Left lung (tissue), 10 donors: ENCODE results near the gene KSR1. TPM values are rescaled to one million over a fixed set of nuclear protein-coding genes. Genes with fewer than 3 reads are reported as not detected.

Experiments
- ATAC-seq: fragments of 200-7000 bp; cut with Tn5 transposase; one replicate; pipeline ENCODE4 v1.9.1; 2020; ENCODE audit warnings: moderate library complexity
- DNase-seq, 4 donors: peaks; one replicate each; pipeline ENCODE4 v3.0.0-alpha.2; 2013 to 2020
- H3K27ac ChIP-seq, 2 donors: fragments of 200-600 bp; sonication (generic) in 1 of 2; one replicate each; pipeline versions ENCODE4 v1.5.0 to v1.8.0; 2020 to 2021
- H3K27me3 ChIP-seq, 2 donors: fragments of 200-600 bp; sonication (generic) in 1 of 2; one replicate each; pipeline versions ENCODE4 v1.5.0 to v1.8.0; 2020 to 2021
- H3K36me3 ChIP-seq, 2 donors: fragments of 200-600 bp; sonication (generic) in 1 of 2; one replicate each; pipeline versions ENCODE4 v1.5.0 to v1.8.0; 2020 to 2021
- H3K4me1 ChIP-seq, 2 donors: fragments of 200-600 bp; one replicate each; pipeline ENCODE4 v1.8.0; 2021
- H3K4me3 ChIP-seq, 2 donors: fragments of 200-600 bp; sonication (generic) in 1 of 2; one replicate each; pipeline versions ENCODE4 v1.5.0 to v1.8.0; 2020 to 2021; ENCODE audit warnings: mild to moderate bottlenecking in 1 of 2
- H3K9me3 ChIP-seq, 2 donors: fragments of 200-600 bp; sonication (generic) in 1 of 2; one replicate each; pipeline versions ENCODE4 v1.5.0 to v1.8.0; 2020 to 2021
- CTCF ChIP-seq, 2 donors: fragments of 200-600 bp; sonication (generic) in 1 of 2; IDR thresholded peaks; one replicate each; pipeline versions ENCODE4 v1.5.0 to v1.8.0; 2021; ENCODE audit warnings: antibody characterized with exemption in 2 of 2
- intact Hi-C, 2 donors: fragments of 100-400 bp; cut with DNase I; formaldehyde crosslinking; loops; one replicate each; pipeline versions ENCODE4 v1.11.2 to v1.14.2; 2022
- polyA plus RNA-seq, 6 donors: library from polyadenylated mRNA; unstranded; fragments of 120-200 nt; gene quantifications; one replicate each; pipeline ENCODE4 v1.2.1, GENCODE V29; 2013; ENCODE audit not compliant: insufficient read length in 6 of 6
- total RNA-seq, 2 donors: library from RNA; stranded (reverse); fragmentation: NEBNext Ultra II Directional; extraction: Animal tissue kit (Norgen Biotek cat#: 25700); gene quantifications; one replicate each; pipeline ENCODE4 v1.2.1, GENCODE V29; 2021
- donor health status: DM: no; HTN: yes; CAD: no.
- donor health status: DM: no; HTN: no; CAD: no.

Gene KSR1
- total and polyA plus RNA-seq, 8 donors, result 35.0 to 70.0 (median 62.5) TPM

GRCh38 chr17:27547301-27547683 is 91.0 kb downstream of the KSR1 start:
- ATAC-seq, result no peak

GRCh38 chr17:27548369-27548768 is 92.1 kb downstream of the KSR1 start:
- Histone ChIP-seq H3K27me3 (no peaks in the 10 kb centered on the region), H3K36me3 (no peaks in the 10 kb centered on the region), H3K9me3 (no peaks in the 10 kb centered on the region), H3K4me1 (peaks cover 10 to 55% of the 10 kb centered on the region in 2 donors), H3K4me3 (no peak overlapping the region), H3K27ac (no peak overlapping the region)
- DNase-seq, result no peak
- TF ChIP-seq CTCF (IDR thresholded peaks at IDR 0.05), result no peak
- intact Hi-C loops, result no loop called here
- ATAC-seq, result no peak

More at GRCh38 chr17:27547301-27547683, 91.0 kb downstream of the KSR1 start:
- Histone ChIP-seq H3K4me3 (no peak overlapping the region), H3K4me1 (peaks cover 8 to 51% of the 10 kb centered on the region in 2 donors), H3K27me3 (no peaks in the 10 kb centered on the region), H3K27ac (no peak overlapping the region), H3K9me3 (no peaks in the 10 kb centered on the region), H3K36me3 (no peaks in the 10 kb centered on the region)
- no peak for TF ChIP-seq CTCF (IDR thresholded peaks at IDR 0.05)
- no peak for DNase-seq
- intact Hi-C loops, result no loop called here

GRCh38 chr17:27549251-27549893 is 93.1 kb downstream of the KSR1 start:
- Histone ChIP-seq H3K4me3 (no peak overlapping the region), H3K9me3 (no peaks in the 10 kb centered on the region), H3K4me1 (peaks cover 15 to 59% of the 10 kb centered on the region in 2 donors), H3K27ac (no peak overlapping the region), H3K36me3 (no peaks in the 10 kb centered on the region), H3K27me3 (no peaks in the 10 kb centered on the region)
- no peak for TF ChIP-seq CTCF (IDR thresholded peaks at IDR 0.05)
- ATAC-seq (no peak), DNase-seq (no peak)
- intact Hi-C loops, result no loop called here

GRCh38 chr17:27550291-27550930 is 94.2 kb downstream of the KSR1 start:
- DNase-seq, result no peak
- H3K9me3 ChIP-seq, result no peaks in the 10 kb centered on the region
- no peaks in the 10 kb centered on the region for H3K27me3 ChIP-seq
- no peak for TF ChIP-seq CTCF (IDR thresholded peaks at IDR 0.05)
- H3K4me3 ChIP-seq, result no peak overlapping the region
- no peak overlapping the region for H3K27ac ChIP-seq
- no peaks in the 10 kb centered on the region for H3K36me3 ChIP-seq
- ATAC-seq, result no peak
- peaks cover 15 to 59% of the 10 kb centered on the region in 2 donors for H3K4me1 ChIP-seq
- intact Hi-C loops, result no loop called here

DNA sequence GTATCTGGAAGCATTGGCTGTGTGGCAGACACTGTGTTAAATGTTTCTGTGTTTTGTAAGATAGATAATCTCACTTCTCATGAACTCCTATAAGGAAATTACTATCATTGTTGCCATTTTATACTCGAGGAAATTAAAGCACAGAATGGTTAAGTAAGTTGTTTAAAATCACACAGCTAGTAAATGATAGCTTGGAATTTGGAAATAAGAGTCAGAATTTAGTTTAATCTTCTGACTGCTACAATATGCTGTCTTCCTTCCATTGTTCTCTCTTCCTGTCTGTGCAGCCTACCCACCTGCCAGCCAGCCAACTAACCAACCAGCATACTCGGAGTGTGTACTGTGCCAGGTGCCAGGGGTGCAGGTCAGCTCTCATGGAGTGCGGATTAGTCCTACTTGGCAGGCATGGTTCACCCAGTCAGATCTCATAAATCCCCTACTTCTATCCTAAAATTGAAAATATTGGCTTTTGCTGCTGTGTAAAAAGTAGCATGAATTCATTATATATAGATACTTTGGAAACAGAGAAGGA is 94.8 kb downstream of the KSR1 start:
- intact Hi-C loops, result no loop called here
- peaks cover 10 to 57% of the 10 kb centered on the region in 2 donors for H3K4me1 ChIP-seq
- no peak overlapping the region for H3K27ac ChIP-seq
- no peaks in the 10 kb centered on the region for H3K27me3 ChIP-seq
- DNase-seq (no peak), ATAC-seq (no peak)
- no peaks in the 10 kb centered on the region for H3K9me3 ChIP-seq
- no peak for TF ChIP-seq CTCF (IDR thresholded peaks at IDR 0.05)
- no peak overlapping the region for H3K4me3 ChIP-seq
- no peaks in the 10 kb centered on the region for H3K36me3 ChIP-seq
